Measurements from ENCODE around the gene MEIKIN. TPM values are rescaled to one million over a fixed set of nuclear protein-coding genes. Genes with fewer than 3 reads are reported as not detected.
A peak's percentile ranks its signal among the peaks of the same experiment; 100 is the strongest.

The MEIKIN gene
- total and polyA plus RNA-seq, 4 donors, result 0.42 to 0.51 TPM; not detected in 2

DNA sequence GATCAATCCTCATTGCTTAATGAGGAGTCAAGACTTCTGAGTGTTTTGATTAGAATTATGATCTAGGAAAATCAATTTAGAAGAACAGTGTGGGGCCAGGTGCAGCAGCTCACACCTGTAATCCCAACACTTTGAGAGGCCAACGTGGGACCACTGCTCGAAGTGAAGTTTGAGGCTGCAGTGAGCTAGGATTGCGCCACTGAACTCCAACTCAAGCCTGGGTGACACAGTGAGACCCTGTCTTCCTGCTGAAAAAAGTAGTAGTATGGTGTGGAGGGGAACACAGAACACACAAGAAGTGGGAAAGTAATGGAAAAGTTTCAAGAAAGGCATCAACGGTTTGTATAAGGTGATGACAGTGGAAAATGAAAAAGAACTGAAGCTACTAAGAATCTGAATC, 157.7 kb downstream of the MEIKIN start:
- no peak for TF ChIP-seq YY1 (IDR thresholded peaks at IDR 0.05)
- TF ChIP-seq RXRA (IDR thresholded peaks at IDR 0.05), result no peak
- no peak for TF ChIP-seq RAD21 (IDR thresholded peaks at IDR 0.05)
- no peak for TF ChIP-seq MAX (IDR thresholded peaks at IDR 0.05)
- TF ChIP-seq HNF4G (IDR thresholded peaks at IDR 0.05), result no peak
- no peak for TF ChIP-seq EGR1 (IDR thresholded peaks at IDR 0.05; ENCODE audit: low read depth in 2 of 2)
- no peak for TF ChIP-seq FOXA1 (IDR thresholded peaks at IDR 0.05)
- no peak for TF ChIP-seq NR2F2 (IDR thresholded peaks at IDR 0.05)
- TF ChIP-seq GABPA (IDR thresholded peaks at IDR 0.05 in 1 of 2, conservative IDR thresholded peaks at IDR 0.05 in 1 of 2), result no peak
- no peak for TF ChIP-seq SP1 (IDR thresholded peaks at IDR 0.05)
- TF ChIP-seq, protein P1, sequence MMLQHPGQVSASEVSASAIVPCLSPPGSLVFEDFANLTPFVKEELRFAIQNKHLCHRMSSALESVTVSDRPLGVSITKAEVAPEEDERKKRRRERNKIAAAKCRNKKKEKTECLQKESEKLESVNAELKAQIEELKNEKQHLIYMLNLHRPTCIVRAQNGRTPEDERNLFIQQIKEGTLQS (IDR thresholded peaks at IDR 0.05), result no peak
- TF ChIP-seq, protein P2, sequence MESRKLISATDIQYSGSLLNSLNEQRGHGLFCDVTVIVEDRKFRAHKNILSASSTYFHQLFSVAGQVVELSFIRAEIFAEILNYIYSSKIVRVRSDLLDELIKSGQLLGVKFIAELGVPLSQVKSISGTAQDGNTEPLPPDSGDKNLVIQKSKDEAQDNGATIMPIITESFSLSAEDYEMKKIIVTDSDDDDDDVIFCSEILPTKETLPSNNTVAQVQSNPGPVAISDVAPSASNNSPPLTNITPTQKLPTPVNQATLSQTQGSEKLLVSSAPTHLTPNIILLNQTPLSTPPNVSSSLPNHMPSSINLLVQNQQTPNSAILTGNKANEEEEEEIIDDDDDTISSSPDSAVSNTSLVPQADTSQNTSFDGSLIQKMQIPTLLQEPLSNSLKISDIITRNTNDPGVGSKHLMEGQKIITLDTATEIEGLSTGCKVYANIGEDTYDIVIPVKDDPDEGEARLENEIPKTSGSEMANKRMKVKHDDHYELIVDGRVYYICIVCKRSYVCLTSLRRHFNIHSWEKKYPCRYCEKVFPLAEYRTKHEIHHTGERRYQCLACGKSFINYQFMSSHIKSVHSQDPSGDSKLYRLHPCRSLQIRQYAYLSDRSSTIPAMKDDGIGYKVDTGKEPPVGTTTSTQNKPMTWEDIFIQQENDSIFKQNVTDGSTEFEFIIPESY (IDR thresholded peaks at IDR 0.05), result no peak
- no peak for TF ChIP-seq FOXA2 (IDR thresholded peaks at IDR 0.05)
- Histone ChIP-seq H3K4me3 (ENCODE audit: low read depth in 1 of 3, low read length in 3 of 3) (no peak overlapping the region), H3K27me3 (ENCODE audit: control insufficient read depth in 4 of 4, insufficient read depth in 4 of 4, low read length in 3 of 4) (no peaks in the 10 kb centered on the region), H3K27ac (ENCODE audit: low read depth in 1 of 2, low read length in 2 of 2) (no peak overlapping the region), H3K36me3 (ENCODE audit: control insufficient read depth in 4 of 4, insufficient read depth in 3 of 4, low read depth in 1 of 4, low read length in 3 of 4) (no peaks in the 10 kb centered on the region), H3K4me1 (ENCODE audit: control insufficient read depth in 4 of 4, insufficient read depth in 4 of 4, low read length in 3 of 4) (peaks cover 0 to 12% (median 4%) of the 10 kb centered on the region in 4 donors), H3K9me3 (ENCODE audit: control insufficient read depth in 4 of 4, low read length in 3 of 4) (no peaks in the 10 kb centered on the region), H3K9ac (ENCODE audit: low read depth in 1 of 2, low read length in 2 of 2) (no peak overlapping the region)
- 82% methylated on average over 4 of the region's 4 CpGs for WGBS
- no peak for DNase-seq (ENCODE audit: low spot score)

DNA sequence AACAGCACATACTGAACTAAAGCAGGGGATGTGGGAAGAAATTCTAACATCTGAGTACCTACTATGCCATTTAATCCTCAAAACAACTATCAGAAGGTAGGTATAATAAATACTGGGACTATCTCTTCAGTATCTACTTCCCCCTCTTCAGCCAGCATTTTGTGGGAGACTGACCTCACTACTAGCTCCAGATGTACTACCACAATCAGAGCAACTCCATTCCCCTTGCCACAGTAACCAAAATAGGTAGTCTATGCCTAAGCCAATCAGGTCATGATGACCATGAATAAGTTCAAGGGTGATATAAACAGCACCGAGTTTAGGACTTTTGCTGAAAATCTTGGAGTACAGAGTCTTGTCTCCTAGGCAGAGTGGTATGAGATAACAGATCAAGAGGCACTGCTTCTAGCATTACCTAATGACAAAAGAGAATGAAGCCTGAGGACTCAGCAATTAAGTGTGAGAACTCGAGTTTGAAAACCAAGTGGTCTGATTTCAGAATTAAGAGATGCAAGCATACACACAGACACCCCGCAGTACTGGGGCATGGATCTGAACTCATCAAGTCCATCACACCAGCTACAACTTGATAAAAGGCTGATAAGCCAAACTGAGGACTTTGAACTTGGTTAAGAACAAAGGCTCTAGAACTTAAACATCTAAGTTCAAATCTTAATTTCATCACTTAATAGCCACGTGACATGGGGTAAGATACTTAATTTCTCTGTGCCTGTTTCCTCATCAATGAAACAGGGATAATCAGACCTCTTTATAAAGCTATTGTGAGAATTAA, 158.4 kb downstream of the MEIKIN start:
- Histone ChIP-seq H3K9ac (ENCODE audit: low read depth in 1 of 2, low read length in 2 of 2) (no peak overlapping the region), H3K9me3 (ENCODE audit: control insufficient read depth in 4 of 4, low read length in 3 of 4) (no peaks in the 10 kb centered on the region), H3K4me1 (ENCODE audit: control insufficient read depth in 4 of 4, insufficient read depth in 4 of 4, low read length in 3 of 4) (peaks cover 0 to 12% (median 4%) of the 10 kb centered on the region in 4 donors), H3K36me3 (ENCODE audit: control insufficient read depth in 4 of 4, insufficient read depth in 3 of 4, low read depth in 1 of 4, low read length in 3 of 4) (no peaks in the 10 kb centered on the region), H3K4me3 (ENCODE audit: low read depth in 1 of 3, low read length in 3 of 3) (no peak overlapping the region), H3K27me3 (ENCODE audit: control insufficient read depth in 4 of 4, insufficient read depth in 4 of 4, low read length in 3 of 4) (no peaks in the 10 kb centered on the region), H3K27ac (ENCODE audit: low read depth in 1 of 2, low read length in 2 of 2) (no peak overlapping the region)
- TF ChIP-seq RAD21 (IDR thresholded peaks at IDR 0.05), result no peak
- TF ChIP-seq EGR1 (IDR thresholded peaks at IDR 0.05; ENCODE audit: low read depth in 2 of 2), result no peak
- TF ChIP-seq MAX (IDR thresholded peaks at IDR 0.05), result no peak
- TF ChIP-seq HNF4A (conservative IDR thresholded peaks at IDR 0.05), result peak; percentile 46 to 54
- peak in 1 of 2 donors; percentile 4 for TF ChIP-seq RXRA (IDR thresholded peaks at IDR 0.05)
- no peak for TF ChIP-seq JUND (IDR thresholded peaks at IDR 0.05)
- TF ChIP-seq NR2F2 (IDR thresholded peaks at IDR 0.05), result no peak
- no peak for TF ChIP-seq REST (IDR thresholded peaks at IDR 0.05)
- TF ChIP-seq FOXA1 (IDR thresholded peaks at IDR 0.05), result no peak
- TF ChIP-seq YY1 (IDR thresholded peaks at IDR 0.05), result no peak
- TF ChIP-seq, protein P1 (IDR thresholded peaks at IDR 0.05), result no peak
- no peak for TF ChIP-seq TAF1 (conservative IDR thresholded peaks at IDR 0.05)
- TF ChIP-seq SP1 (IDR thresholded peaks at IDR 0.05), result no peak
- no peak for TF ChIP-seq HNF4G (IDR thresholded peaks at IDR 0.05)
- no peak for DNase-seq (ENCODE audit: low spot score)
- 55% methylated on average over 4 of the region's 4 CpGs for WGBS
